Breast epithelium (tissue), 3 donors: ENCODE results near the gene PIK3IP1.

Experiments
- CTCF ChIP-seq, 3 donors: fragments of 450-650 bp; IDR thresholded peaks; one replicate each; pipeline ENCODE4 v1.5.1; 2016 to 2017; ENCODE audit warnings: antibody characterized with exemption in 3 of 3, mild to moderate bottlenecking in 3 of 3, moderate library complexity in 3 of 3
- POLR2A ChIP-seq: fragments of 450-650 bp; IDR thresholded peaks from one replicate; pipeline ENCODE4 v1.6.1; 2016; ENCODE audit warnings: antibody characterized with exemption, mild to moderate bottlenecking, moderate library complexity
- POLR2AphosphoS5 ChIP-seq, 3 donors: sonication (generic); formaldehyde crosslinking; IDR thresholded peaks; one replicate each; pipeline ENCODE4 v1.6.1; 2017; ENCODE audit warnings: antibody characterized with exemption in 3 of 3

- TF ChIP-seq CTCF (IDR thresholded peaks at IDR 0.05) = no peak
- TF ChIP-seq POLR2A = no peak
- TF ChIP-seq POLR2AphosphoS5 (IDR thresholded peaks at IDR 0.05) = no peak
These were observed 44.6 kb downstream of the PIK3IP1 start for GRCh38 chr22:31247726-31248125.
